Measurements from ENCODE around the gene CFP. TPM values are rescaled to one million over a fixed set of nuclear protein-coding genes. Genes with fewer than 3 reads are reported as not detected.

Gene CFP
- total RNA-seq, 1 donor from 2014 or later: 1.1 TPM

GRCh38 chrX:47618923-47619485 is 10.7 kb downstream of the CFP start:
- peak overlapping the region; percentile 77 for H3K4me3 Mint-ChIP-seq (ENCODE audit: unreplicated experiment)
- DNase-seq (ENCODE audit: low read depth) (no peak), FAIRE-seq (no peak)
- no peaks in the 10 kb centered on the region for H3K36me3 Mint-ChIP-seq (ENCODE audit: low read depth, unreplicated experiment)
- Histone ChIP-seq H3K9me3 (ENCODE audit: insufficient read depth, low read depth, low read length) (no peaks in the 10 kb centered on the region), H3K27ac (ENCODE audit: low read depth, low read length) (no peak overlapping the region), H3K79me2 (ENCODE audit: insufficient read depth, low read length) (no peaks in the 10 kb centered on the region), H2AFZ (ENCODE audit: low read depth, low read length) (no peak overlapping the region), H3K4me2 (ENCODE audit: low read length) (peak overlapping the region; percentile 75), H3K27me3 (ENCODE audit: insufficient read depth, low read length) (no peaks in the 10 kb centered on the region), H3K9ac (ENCODE audit: low read length) (no peak overlapping the region), H4K20me1 (ENCODE audit: insufficient read depth, low read length) (no peaks in the 10 kb centered on the region), H3K4me3 (ENCODE audit: insufficient read depth, low read depth, low read length) (peak overlapping the region; percentile 33), H3K36me3 (ENCODE audit: insufficient read depth, low read length) (no peaks in the 10 kb centered on the region), H3K4me1 (ENCODE audit: insufficient read depth, low read length) (no peaks in the 10 kb centered on the region)
- H3K4me1 Mint-ChIP-seq (ENCODE audit: low read depth, unreplicated experiment): no peaks in the 10 kb centered on the region
- no peaks in the 10 kb centered on the region for H3K9me3 Mint-ChIP-seq (ENCODE audit: unreplicated experiment)
- H3K27me3 Mint-ChIP-seq (ENCODE audit: low read depth, unreplicated experiment): peaks cover 22% of the 10 kb centered on the region
- H3K27ac Mint-ChIP-seq (ENCODE audit: unreplicated experiment): no peak overlapping the region
- TF ChIP-seq CTCF (IDR thresholded peaks at IDR 0.05; ENCODE audit: insufficient read depth, low read depth, low read length): no peak

GRCh38 chrX:47614618-47615017 is 15.1 kb downstream of the CFP start:
- Histone ChIP-seq H3K36me3 (ENCODE audit: insufficient read depth, low read length) (no peaks in the 10 kb centered on the region), H3K27ac (ENCODE audit: low read depth, low read length) (no peak overlapping the region), H3K9me3 (ENCODE audit: insufficient read depth, low read depth, low read length) (no peaks in the 10 kb centered on the region), H3K9ac (ENCODE audit: low read length) (no peak overlapping the region), H3K4me1 (ENCODE audit: insufficient read depth, low read length) (no peaks in the 10 kb centered on the region), H3K4me3 (ENCODE audit: insufficient read depth, low read depth, low read length) (no peak overlapping the region), H2AFZ (ENCODE audit: low read depth, low read length) (no peak overlapping the region), H4K20me1 (ENCODE audit: insufficient read depth, low read length) (no peaks in the 10 kb centered on the region), H3K27me3 (ENCODE audit: insufficient read depth, low read length) (no peaks in the 10 kb centered on the region), H3K4me2 (ENCODE audit: low read length) (no peak overlapping the region), H3K79me2 (ENCODE audit: insufficient read depth, low read length) (no peaks in the 10 kb centered on the region)
- DNase-seq (ENCODE audit: low read depth) (no peak), FAIRE-seq (no peak)
- Mint-ChIP-seq H3K4me1 (ENCODE audit: low read depth, unreplicated experiment) (no peaks in the 10 kb centered on the region), H3K27me3 (ENCODE audit: low read depth, unreplicated experiment) (peaks cover 16% of the 10 kb centered on the region), H3K36me3 (ENCODE audit: low read depth, unreplicated experiment) (no peaks in the 10 kb centered on the region), H3K9me3 (ENCODE audit: unreplicated experiment) (peaks cover 2% of the 10 kb centered on the region), H3K27ac (ENCODE audit: unreplicated experiment) (no peak overlapping the region), H3K4me3 (ENCODE audit: unreplicated experiment) (no peak overlapping the region)
- TF ChIP-seq CTCF (IDR thresholded peaks at IDR 0.05; ENCODE audit: insufficient read depth, low read depth, low read length) (no peak), EZH2 (IDR thresholded peaks at IDR 0.05; ENCODE audit: insufficient read depth, low read length) (no peak)

GRCh38 chrX:47613082-47613481 is 16.6 kb downstream of the CFP start:
- Histone ChIP-seq H2AFZ (ENCODE audit: low read depth, low read length) (no peak overlapping the region), H3K4me3 (ENCODE audit: insufficient read depth, low read depth, low read length) (no peak overlapping the region), H3K9ac (ENCODE audit: low read length) (no peak overlapping the region), H3K79me2 (ENCODE audit: insufficient read depth, low read length) (no peaks in the 10 kb centered on the region), H4K20me1 (ENCODE audit: insufficient read depth, low read length) (no peaks in the 10 kb centered on the region), H3K4me1 (ENCODE audit: insufficient read depth, low read length) (no peaks in the 10 kb centered on the region), H3K27me3 (ENCODE audit: insufficient read depth, low read length) (no peaks in the 10 kb centered on the region), H3K27ac (ENCODE audit: low read depth, low read length) (no peak overlapping the region), H3K36me3 (ENCODE audit: insufficient read depth, low read length) (no peaks in the 10 kb centered on the region), H3K9me3 (ENCODE audit: insufficient read depth, low read depth, low read length) (no peaks in the 10 kb centered on the region), H3K4me2 (ENCODE audit: low read length) (no peak overlapping the region)
- H3K36me3 Mint-ChIP-seq (ENCODE audit: low read depth, unreplicated experiment): no peaks in the 10 kb centered on the region
- FAIRE-seq (peak; percentile 77), DNase-seq (ENCODE audit: low read depth) (no peak)
- H3K4me1 Mint-ChIP-seq (ENCODE audit: low read depth, unreplicated experiment): no peaks in the 10 kb centered on the region
- H3K4me3 Mint-ChIP-seq (ENCODE audit: unreplicated experiment): no peak overlapping the region
- H3K9me3 Mint-ChIP-seq (ENCODE audit: unreplicated experiment): peaks cover 2% of the 10 kb centered on the region
- peaks cover 12% of the 10 kb centered on the region for H3K27me3 Mint-ChIP-seq (ENCODE audit: low read depth, unreplicated experiment)
- H3K27ac Mint-ChIP-seq (ENCODE audit: unreplicated experiment): no peak overlapping the region
- no peak for TF ChIP-seq CTCF (IDR thresholded peaks at IDR 0.05; ENCODE audit: insufficient read depth, low read depth, low read length)
- TF ChIP-seq EZH2 (IDR thresholded peaks at IDR 0.05; ENCODE audit: insufficient read depth, low read length): no peak
